ENCODE results near the gene ANKFY1. TPM values are rescaled to one million over a fixed set of nuclear protein-coding genes. Genes with fewer than 3 reads are reported as not detected.
A peak's percentile ranks its signal among the peaks of the same experiment; 100 is the strongest.

The ANKFY1 gene
- total and polyA plus RNA-seq, 3 experiments from 2014 or later, result 13.3 to 39.6 (median 35.2) TPM

DNA sequence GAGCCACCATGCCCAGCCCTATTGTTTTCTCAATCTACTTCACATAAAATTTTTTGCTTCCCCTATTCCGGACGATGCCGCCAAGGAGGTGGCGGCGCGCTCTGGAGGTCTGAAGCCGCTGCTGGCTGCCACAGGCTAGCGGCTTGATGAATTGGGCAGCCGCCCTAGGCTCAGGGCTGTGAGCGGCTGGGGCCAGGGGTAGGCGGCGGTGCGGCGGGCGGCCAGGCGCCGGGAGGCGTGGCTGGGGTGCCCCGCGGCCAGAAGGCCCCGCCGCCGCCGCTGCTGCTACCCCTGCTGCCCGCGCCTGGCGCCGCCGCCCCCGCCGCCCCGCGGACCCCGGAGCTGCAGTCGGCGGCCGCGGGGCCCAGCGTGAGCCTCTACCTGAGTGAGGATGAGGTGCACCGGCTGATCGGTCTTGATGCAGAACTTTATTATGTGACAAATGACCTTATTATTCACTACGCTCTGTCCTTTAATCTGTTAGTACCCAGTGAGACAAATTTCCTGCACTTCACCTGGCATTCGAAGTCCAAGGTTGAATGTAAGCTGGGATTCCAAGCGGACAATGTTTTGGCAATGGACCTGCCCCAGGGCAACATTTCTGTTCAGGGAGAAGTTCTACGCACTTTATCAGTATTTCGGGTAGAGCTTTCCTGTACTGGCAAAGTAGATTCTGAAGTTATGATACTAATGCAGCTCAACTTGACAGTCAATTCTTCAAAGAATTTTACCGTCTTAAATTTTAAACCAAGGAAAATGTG, 41.7 kb downstream of the ANKFY1 start:
- Histone ChIP-seq H3K4me1 (ENCODE audit: insufficient read depth, low read length) (no peaks in the 10 kb centered on the region), H3K4me3 (ENCODE audit: low read length) (no peak overlapping the region), H3K9me3 (ENCODE audit: low read length) (no peaks in the 10 kb centered on the region), H3K27me3 (ENCODE audit: insufficient read depth, low read length, poor library complexity, severe bottlenecking) (no peaks in the 10 kb centered on the region), H3K27ac (ENCODE audit: low read depth, low read length) (no peak overlapping the region), H3K36me3 (ENCODE audit: insufficient read depth, low read length) (peaks cover 6% of the 10 kb centered on the region)
- Mint-ChIP-seq H3K9me3 (no peaks in the 10 kb centered on the region), H3K27ac (peak overlapping the region in 1 of 8 donors; percentile 6), H3K4me1 (no peaks in the 10 kb centered on the region), H3K4me3 (no peak overlapping the region), H3K27me3 (no peaks in the 10 kb centered on the region), H3K36me3 (peaks cover 0 to 37% (median 1%) of the 10 kb centered on the region in 3 donors)
- POLR2A ChIA-PET, result no interaction called here
- CTCF ChIA-PET, result interaction anchor here (1.3 kb wide), 1 partner anchor 82 kb away, joined by 3 read pairs; no protein-coding TSS in a partner anchor
- DNase-seq, result no peak

- ChIA-PET POLR2A (no interaction called here), CTCF (no interaction called here)
- no peaks in the 10 kb centered on the region for H3K27me3 ChIP-seq (ENCODE audit: insufficient read depth, low read length, poor library complexity, severe bottlenecking)
- peaks cover 8% of the 10 kb centered on the region for H3K36me3 ChIP-seq (ENCODE audit: insufficient read depth, low read length)
- H3K9me3 Mint-ChIP-seq, result no peaks in the 10 kb centered on the region
- H3K27ac ChIP-seq (ENCODE audit: low read depth, low read length), result no peak overlapping the region
- no peak overlapping the region for H3K27ac Mint-ChIP-seq
- DNase-seq, result no peak
- peaks cover 0 to 44% (median 0%) of the 10 kb centered on the region in 3 donors for H3K36me3 Mint-ChIP-seq
- peaks cover 0 to 3% (median 0%) of the 10 kb centered on the region in 3 donors for H3K4me1 Mint-ChIP-seq
- no peaks in the 10 kb centered on the region for H3K4me1 ChIP-seq (ENCODE audit: insufficient read depth, low read length)
- no peak overlapping the region for H3K4me3 Mint-ChIP-seq
- no peaks in the 10 kb centered on the region for H3K27me3 Mint-ChIP-seq
- H3K4me3 ChIP-seq (ENCODE audit: low read length), result no peak overlapping the region
- H3K9me3 ChIP-seq (ENCODE audit: low read length), result no peaks in the 10 kb centered on the region
Observed at GRCh38 chr17:4221163-4221562, 42.6 kb downstream of the ANKFY1 start.

DNA sequence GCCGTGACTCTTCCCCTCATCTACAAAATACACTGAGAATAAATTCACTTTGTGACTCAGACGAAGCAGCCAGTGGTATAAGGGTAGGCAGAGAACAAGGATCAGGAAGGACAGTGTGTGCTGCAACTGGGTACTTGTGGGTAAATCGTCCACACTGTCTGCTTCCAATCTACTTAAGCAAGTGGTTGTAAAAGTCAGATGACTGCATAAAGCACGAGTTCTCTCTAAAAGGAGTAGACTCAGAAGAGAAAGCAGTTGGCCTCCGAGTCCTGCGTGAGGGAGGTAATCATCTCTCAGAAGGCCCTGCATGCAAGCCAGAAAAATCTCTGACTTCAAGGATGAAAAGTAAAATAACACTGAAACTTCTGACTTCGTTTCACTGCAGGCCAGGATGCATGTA, 43.1 kb downstream of the ANKFY1 start:
- Histone ChIP-seq H3K27ac (ENCODE audit: low read depth, low read length) (no peak overlapping the region), H3K9me3 (ENCODE audit: low read length) (no peaks in the 10 kb centered on the region), H3K4me1 (ENCODE audit: insufficient read depth, low read length) (no peaks in the 10 kb centered on the region), H3K36me3 (ENCODE audit: insufficient read depth, low read length) (peaks cover 11% of the 10 kb centered on the region), H3K27me3 (ENCODE audit: insufficient read depth, low read length, poor library complexity, severe bottlenecking) (no peaks in the 10 kb centered on the region), H3K4me3 (ENCODE audit: low read length) (no peak overlapping the region)
- Mint-ChIP-seq H3K4me3 (no peak overlapping the region), H3K4me1 (peaks cover 0 to 5% (median 1%) of the 10 kb centered on the region in 3 donors), H3K9me3 (no peaks in the 10 kb centered on the region), H3K27me3 (no peaks in the 10 kb centered on the region), H3K36me3 (peaks cover 0 to 46% (median 0%) of the 10 kb centered on the region in 3 donors), H3K27ac (no peak overlapping the region)
- DNase-seq, result no peak
- ChIA-PET POLR2A (no interaction called here), CTCF (interaction anchor here (1.1 to 3.0 kb wide), 2 partner anchors 20 to 193 kb away, joined by 3 to 9 read pairs; no protein-coding TSS in a partner anchor)

- CTCF ChIA-PET, result interaction anchor here (3.0 kb wide), 1 partner anchor 194 kb away, joined by 9 read pairs; no protein-coding TSS in a partner anchor
- Mint-ChIP-seq H3K27ac (no peak overlapping the region), H3K27me3 (no peaks in the 10 kb centered on the region), H3K4me1 (peaks cover 5 to 11% (median 7%) of the 10 kb centered on the region in 3 donors), H3K9me3 (no peaks in the 10 kb centered on the region), H3K36me3 (peaks cover 4 to 46% (median 5%) of the 10 kb centered on the region in 3 donors), H3K4me3 (no peak overlapping the region)
- POLR2A ChIA-PET, result interaction anchor here (0.7 kb wide), 1 partner anchor 183 kb away, joined by 3 read pairs; no protein-coding TSS in a partner anchor
- Histone ChIP-seq H3K36me3 (ENCODE audit: insufficient read depth, low read length) (peaks cover 11% of the 10 kb centered on the region), H3K4me1 (ENCODE audit: insufficient read depth, low read length) (no peaks in the 10 kb centered on the region), H3K27ac (ENCODE audit: low read depth, low read length) (no peak overlapping the region), H3K9me3 (ENCODE audit: low read length) (no peaks in the 10 kb centered on the region), H3K4me3 (ENCODE audit: low read length) (no peak overlapping the region), H3K27me3 (ENCODE audit: insufficient read depth, low read length, poor library complexity, severe bottlenecking) (no peaks in the 10 kb centered on the region)
- DNase-seq, result no peak
Observed at GRCh38 chr17:4219241-4219640, 44.5 kb downstream of the ANKFY1 start.

DNA sequence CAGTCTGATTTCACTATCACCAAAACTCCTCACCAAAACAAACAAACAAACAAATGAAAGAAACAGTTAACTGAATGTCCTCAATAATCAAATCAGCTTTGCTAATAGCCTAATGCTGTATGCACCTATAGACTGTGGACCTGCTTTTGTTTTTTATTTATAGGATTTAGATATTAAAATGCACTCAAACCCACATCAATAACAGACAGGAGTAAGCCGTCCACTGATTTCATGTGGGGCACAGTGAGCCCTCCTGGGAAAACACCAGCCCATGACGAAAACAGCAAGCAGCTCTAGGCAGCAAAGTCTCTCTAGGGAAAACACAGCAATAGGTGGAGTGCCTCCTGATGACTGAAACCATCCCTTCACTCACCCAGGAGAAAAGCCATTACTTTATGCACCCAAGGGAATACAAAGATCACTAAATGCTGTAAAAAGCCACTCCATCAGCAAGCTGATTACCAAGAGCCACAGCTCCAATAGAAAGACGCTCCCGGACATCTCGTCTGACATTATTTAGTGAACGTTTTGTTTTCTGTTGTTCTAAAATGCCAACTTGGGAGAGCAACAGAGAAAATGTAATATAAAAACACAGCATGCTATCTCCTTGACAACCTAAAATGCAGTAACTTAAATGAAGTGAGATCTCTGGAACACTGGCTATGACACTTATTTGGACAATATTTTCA, 47.8 kb downstream of the ANKFY1 start:
- peaks cover 4 to 43% (median 11%) of the 10 kb centered on the region in 3 donors for H3K36me3 Mint-ChIP-seq
- ChIA-PET CTCF (interaction anchor here (0.7 to 2.9 kb wide), 19 partner anchors 10 to 213 kb away, joined by 3 to 72 read pairs (median 4); no protein-coding TSS in a partner anchor), POLR2A (interaction anchor here (0.5 kb wide), 1 partner anchor 194 kb away, joined by 3 read pairs; no protein-coding TSS in a partner anchor)
- no peaks in the 10 kb centered on the region for H3K27me3 Mint-ChIP-seq
- peak overlapping the region in 3 of 8 donors; percentile 6 to 25 (median 18) for H3K27ac Mint-ChIP-seq
- H3K27me3 ChIP-seq (ENCODE audit: insufficient read depth, low read length, poor library complexity, severe bottlenecking), result no peaks in the 10 kb centered on the region
- no peaks in the 10 kb centered on the region for H3K4me1 ChIP-seq (ENCODE audit: insufficient read depth, low read length)
- peaks cover 5% of the 10 kb centered on the region for H3K36me3 ChIP-seq (ENCODE audit: insufficient read depth, low read length)
- H3K9me3 Mint-ChIP-seq, result no peaks in the 10 kb centered on the region
- no peak overlapping the region for H3K4me3 ChIP-seq (ENCODE audit: low read length)
- no peak overlapping the region for H3K27ac ChIP-seq (ENCODE audit: low read depth, low read length)
- H3K4me3 Mint-ChIP-seq, result no peak overlapping the region
- no peaks in the 10 kb centered on the region for H3K9me3 ChIP-seq (ENCODE audit: low read length)
- peaks cover 7 to 11% (median 10%) of the 10 kb centered on the region in 3 donors for H3K4me1 Mint-ChIP-seq
- no peak for DNase-seq

- H3K27ac ChIP-seq (ENCODE audit: low read depth, low read length), result no peak overlapping the region
- H3K4me3 ChIP-seq (ENCODE audit: low read length), result no peak overlapping the region
- H3K4me1 ChIP-seq (ENCODE audit: insufficient read depth, low read length), result no peaks in the 10 kb centered on the region
- Mint-ChIP-seq H3K27me3 (no peaks in the 10 kb centered on the region), H3K27ac (peak overlapping the region in 1 of 8 donors; percentile 37), H3K4me1 (peaks cover 7 to 11% (median 10%) of the 10 kb centered on the region in 3 donors), H3K4me3 (no peak overlapping the region), H3K36me3 (peaks cover 7 to 49% (median 18%) of the 10 kb centered on the region in 3 donors), H3K9me3 (no peaks in the 10 kb centered on the region)
- ChIA-PET CTCF (interaction anchor here (0.6 to 1.4 kb wide), 3 partner anchors 12 to 199 kb away, joined by 3 to 5 read pairs (median 3); no protein-coding TSS in a partner anchor), POLR2A (no interaction called here)
- DNase-seq, result no peak
- H3K9me3 ChIP-seq (ENCODE audit: low read length), result no peaks in the 10 kb centered on the region
- H3K36me3 ChIP-seq (ENCODE audit: insufficient read depth, low read length), result peaks cover 5% of the 10 kb centered on the region
- no peaks in the 10 kb centered on the region for H3K27me3 ChIP-seq (ENCODE audit: insufficient read depth, low read length, poor library complexity, severe bottlenecking)
Observed at GRCh38 chr17:4214157-4214556, 49.6 kb downstream of the ANKFY1 start.

DNA sequence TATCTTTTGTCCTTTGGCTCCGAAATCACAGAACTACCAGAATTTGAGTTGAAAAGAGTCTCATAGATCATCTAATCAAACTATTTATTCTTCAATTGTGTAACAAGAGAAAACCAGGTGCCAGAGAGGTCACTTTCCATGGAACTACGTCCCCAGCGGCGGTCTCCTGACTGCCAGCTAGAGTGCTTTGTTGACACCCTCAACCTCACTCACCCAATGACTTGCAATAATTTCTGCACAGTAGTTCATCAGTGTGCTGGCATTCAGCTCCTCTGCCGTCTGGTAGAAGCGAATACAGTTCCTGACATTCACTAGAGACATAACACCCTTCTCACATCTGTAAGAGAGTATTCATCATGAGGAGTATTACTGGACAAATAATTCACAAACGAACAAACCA, 54.2 kb downstream of the ANKFY1 start:
- Histone ChIP-seq H3K4me3 (ENCODE audit: low read length) (no peak overlapping the region), H3K9me3 (ENCODE audit: low read length) (no peaks in the 10 kb centered on the region), H3K27ac (ENCODE audit: low read depth, low read length) (no peak overlapping the region), H3K36me3 (ENCODE audit: insufficient read depth, low read length) (peaks cover 26% of the 10 kb centered on the region), H3K4me1 (ENCODE audit: insufficient read depth, low read length) (no peaks in the 10 kb centered on the region), H3K27me3 (ENCODE audit: insufficient read depth, low read length, poor library complexity, severe bottlenecking) (no peaks in the 10 kb centered on the region)
- DNase-seq, result no peak
- Mint-ChIP-seq H3K27me3 (no peaks in the 10 kb centered on the region), H3K36me3 (peaks cover 3 to 68% (median 21%) of the 10 kb centered on the region in 3 donors), H3K4me3 (no peak overlapping the region), H3K27ac (no peak overlapping the region), H3K9me3 (no peaks in the 10 kb centered on the region), H3K4me1 (peaks cover 4 to 13% (median 8%) of the 10 kb centered on the region in 3 donors)
- ChIA-PET CTCF (interaction anchor here (1.0 to 1.5 kb wide), 2 partner anchors 10 to 202 kb away, joined by 3 to 5 read pairs; no protein-coding TSS in a partner anchor), POLR2A (no interaction called here)
